SU-DHL-6 (cell line): ENCODE data around the gene ATE1.

Experiments used
- H2AFZ ChIP-seq: fragments of 200-600 bp; sonication (generic); 2 replicates; pipeline ENCODE4 v1.6.1; 2014; ENCODE audit warnings: low read depth, mild to moderate bottlenecking, moderate library complexity, mixed read lengths, antibody characterized with exemption, low read length; ENCODE audit not compliant: severe bottlenecking
- H3F3A ChIP-seq: fragments of 200-600 bp; shearing (Covaris generic); 2 replicates; pipeline ENCODE4 v1.6.0; 2016; ENCODE audit warnings: antibody characterized with exemption, mild to moderate bottlenecking; ENCODE audit not compliant: insufficient read depth
- H3K27ac ChIP-seq: fragments of 200-600 bp; sonication (generic); 2 replicates; pipeline ENCODE4 v1.5.1; 2016; ENCODE audit warnings: low read depth, mild to moderate bottlenecking, low read length, moderate library complexity, mixed read lengths
- H3K27me3 ChIP-seq: fragments of 200-600 bp; sonication (generic), shearing (Covaris generic); 2 replicates; pipeline ENCODE4 v1.6.0; 2014; ENCODE audit warnings: mild to moderate bottlenecking, low read length
- H3K36me3 ChIP-seq: fragments of 200-600 bp; sonication (generic); 2 replicates; pipeline ENCODE4 v1.6.1; 2014; ENCODE audit warnings: mild to moderate bottlenecking, low read length, mixed read lengths
- H3K4me2 ChIP-seq: fragments of 300-600, 200-600 bp; shearing (Covaris generic), sonication (generic); 2 replicates; pipeline ENCODE4 v1.6.0; 2014; ENCODE audit warnings: low read length, low read depth, mild to moderate bottlenecking; ENCODE audit not compliant: poor library complexity, severe bottlenecking
- H3K4me3 ChIP-seq: fragments of 200-600 bp; sonication (generic); 2 replicates; pipeline ENCODE4 v1.5.1; 2014; ENCODE audit warnings: antibody characterized with exemption, low read length, mild to moderate bottlenecking, mixed read lengths; ENCODE audit not compliant: insufficient read depth, poor library complexity, severe bottlenecking
- H3K79me2 ChIP-seq: fragments of 200-600 bp; sonication (generic); 2 replicates; pipeline ENCODE4 v1.6.1; 2014; ENCODE audit warnings: mild to moderate bottlenecking, low read length, moderate library complexity; ENCODE audit not compliant: insufficient read depth
- H3K9ac ChIP-seq: fragments of 200-600 bp; sonication (generic); 2 replicates; pipeline ENCODE4 v1.7.0; 2014; ENCODE audit warnings: mild to moderate bottlenecking, low read length
- H3K9me2 ChIP-seq: fragments of 200-600 bp; sonication (generic); replicated peaks from 2 replicates; pipeline ENCODE4 v1.6.1; 2014; ENCODE audit warnings: low read length; ENCODE audit not compliant: insufficient read depth
- H3K9me3 ChIP-seq: fragments of 200-600 bp; sonication (generic); 2 replicates; pipeline ENCODE4 v1.6.1; 2014; ENCODE audit warnings: low read length, mixed read lengths; ENCODE audit not compliant: insufficient read depth
- H4K20me1 ChIP-seq: fragments of 200-600 bp; sonication (generic); 2 replicates; pipeline ENCODE4 v1.6.1; 2014; ENCODE audit warnings: low read depth, mild to moderate bottlenecking, antibody characterized with exemption, low read length, moderate library complexity, mixed read lengths
- EZH2phosphoT487 ChIP-seq: fragments of 200-600 bp; sonication (generic), shearing (Covaris generic); conservative IDR thresholded peaks from 2 replicates; pipeline ENCODE4 v1.6.1; 2018; ENCODE audit warnings: mild to moderate bottlenecking, antibody characterized with exemption, low read length, moderate library complexity, mixed read lengths
- TF ChIP-seq, protein P1 (sequence below): fragments of 200-600 bp; sonication (generic); IDR thresholded peaks from one replicate; pipeline ENCODE4 v1.5.1; 2017; ENCODE audit warnings: antibody characterized with exemption, mild to moderate bottlenecking, low read length, moderate library complexity; ENCODE audit not compliant: insufficient read depth, poor library complexity, severe bottlenecking

Gene ATE1

GRCh38 chr10:121835376-121835775, 92.5 kb downstream of the ATE1 start:
- Histone ChIP-seq H3K9me3 (no peaks in the 10 kb centered on the region), H3K4me3 (no peak overlapping the region), H2AFZ (no peak overlapping the region), H3K9me2 (no peaks in the 10 kb centered on the region), H3F3A (no peaks in the 10 kb centered on the region), H3K27me3 (no peaks in the 10 kb centered on the region), H4K20me1 (no peaks in the 10 kb centered on the region), H3K9ac (no peak overlapping the region), H3K36me3 (no peaks in the 10 kb centered on the region; the same call in 1 of the 2 replicates), H3K4me2 (no peak overlapping the region), H3K79me2 (no peaks in the 10 kb centered on the region), H3K27ac (no peak overlapping the region)
- TF ChIP-seq EZH2phosphoT487 = no peak
- TF ChIP-seq, protein P1, sequence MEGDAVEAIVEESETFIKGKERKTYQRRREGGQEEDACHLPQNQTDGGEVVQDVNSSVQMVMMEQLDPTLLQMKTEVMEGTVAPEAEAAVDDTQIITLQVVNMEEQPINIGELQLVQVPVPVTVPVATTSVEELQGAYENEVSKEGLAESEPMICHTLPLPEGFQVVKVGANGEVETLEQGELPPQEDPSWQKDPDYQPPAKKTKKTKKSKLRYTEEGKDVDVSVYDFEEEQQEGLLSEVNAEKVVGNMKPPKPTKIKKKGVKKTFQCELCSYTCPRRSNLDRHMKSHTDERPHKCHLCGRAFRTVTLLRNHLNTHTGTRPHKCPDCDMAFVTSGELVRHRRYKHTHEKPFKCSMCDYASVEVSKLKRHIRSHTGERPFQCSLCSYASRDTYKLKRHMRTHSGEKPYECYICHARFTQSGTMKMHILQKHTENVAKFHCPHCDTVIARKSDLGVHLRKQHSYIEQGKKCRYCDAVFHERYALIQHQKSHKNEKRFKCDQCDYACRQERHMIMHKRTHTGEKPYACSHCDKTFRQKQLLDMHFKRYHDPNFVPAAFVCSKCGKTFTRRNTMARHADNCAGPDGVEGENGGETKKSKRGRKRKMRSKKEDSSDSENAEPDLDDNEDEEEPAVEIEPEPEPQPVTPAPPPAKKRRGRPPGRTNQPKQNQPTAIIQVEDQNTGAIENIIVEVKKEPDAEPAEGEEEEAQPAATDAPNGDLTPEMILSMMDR = no peak

GRCh38 chr10:121834757-121835156, 93.1 kb downstream of the ATE1 start:
- Histone ChIP-seq H4K20me1 (no peaks in the 10 kb centered on the region), H3K9ac (no peak overlapping the region), H3F3A (no peaks in the 10 kb centered on the region), H3K27ac (no peak overlapping the region), H3K9me3 (no peaks in the 10 kb centered on the region), H2AFZ (no peak overlapping the region), H3K36me3 (no peaks in the 10 kb centered on the region; the same call in 1 of the 2 replicates), H3K4me2 (no peak overlapping the region), H3K4me3 (no peak overlapping the region), H3K79me2 (no peaks in the 10 kb centered on the region), H3K9me2 (no peaks in the 10 kb centered on the region), H3K27me3 (no peaks in the 10 kb centered on the region)
- TF ChIP-seq, protein P1 = no peak
- TF ChIP-seq EZH2phosphoT487 = no peak

DNA sequence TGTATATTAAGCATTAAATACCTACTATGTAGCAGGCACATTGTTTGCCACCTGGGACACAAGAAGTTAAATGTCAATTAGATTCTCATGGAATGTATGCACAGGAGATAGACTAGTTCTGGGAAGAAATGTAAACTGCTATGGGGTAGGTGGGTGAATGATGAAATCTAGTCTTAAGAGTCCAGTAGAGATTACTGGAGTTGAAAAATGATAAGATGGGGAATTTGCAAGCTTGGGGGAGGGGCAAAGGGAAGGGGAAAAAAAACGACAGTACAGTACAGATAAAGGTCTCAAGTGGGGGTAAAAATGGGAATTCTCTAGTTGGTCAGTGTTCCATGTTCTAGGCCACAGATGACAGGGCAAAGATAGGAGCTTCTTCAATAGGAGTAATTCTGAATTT, 94.4 kb downstream of the ATE1 start:
- Histone ChIP-seq H3F3A (no peaks in the 10 kb centered on the region), H3K9ac (no peak overlapping the region), H3K27me3 (no peaks in the 10 kb centered on the region), H2AFZ (no peak overlapping the region), H3K4me3 (no peak overlapping the region), H3K79me2 (no peaks in the 10 kb centered on the region), H4K20me1 (no peaks in the 10 kb centered on the region), H3K9me2 (no peaks in the 10 kb centered on the region), H3K9me3 (no peaks in the 10 kb centered on the region), H3K4me2 (no peak overlapping the region), H3K36me3 (no peaks in the 10 kb centered on the region; the same call in 1 of the 2 replicates), H3K27ac (no peak overlapping the region)
- TF ChIP-seq, protein P1 = no peak
- TF ChIP-seq EZH2phosphoT487 = no peak

- Histone ChIP-seq H3K4me3 (no peak overlapping the region), H3K79me2 (no peaks in the 10 kb centered on the region), H3K9ac (no peak overlapping the region), H2AFZ (no peak overlapping the region), H4K20me1 (no peaks in the 10 kb centered on the region), H3K27me3 (no peaks in the 10 kb centered on the region), H3K36me3 (no peaks in the 10 kb centered on the region; the same call in 1 of the 2 replicates), H3K9me3 (no peaks in the 10 kb centered on the region), H3K4me2 (no peak overlapping the region), H3K27ac (no peak overlapping the region), H3K9me2 (no peaks in the 10 kb centered on the region), H3F3A (no peaks in the 10 kb centered on the region)
- TF ChIP-seq, protein P1 = no peak
These were observed 95.2 kb downstream of the ATE1 start for GRCh38 chr10:121832647-121833046.
